Left ventricle myocardium inferior (tissue), 1 donor: ENCODE data around the gene GOSR1. TPM values are rescaled to one million over a fixed set of nuclear protein-coding genes. Genes with fewer than 3 reads are reported as not detected.

ENCODE experiments used
- DNase-seq: peaks from one replicate; pipeline ENCODE4 v3.0.0-alpha.2; 2020
- H3K27ac ChIP-seq: fragments of 200-600 bp; replicated peaks from 2 replicates; pipeline ENCODE4 v1.8.0; 2021
- H3K27me3 ChIP-seq: fragments of 200-600 bp; 2 replicates; pipeline ENCODE4 v1.8.0; 2021; ENCODE audit warnings: low read depth
- H3K36me3 ChIP-seq: fragments of 200-600 bp; 2 replicates; pipeline ENCODE4 v1.8.0; 2021
- H3K4me1 ChIP-seq: fragments of 200-600 bp; 2 replicates; pipeline ENCODE4 v1.8.0; 2021
- H3K4me3 ChIP-seq: fragments of 200-600 bp; 2 replicates; pipeline ENCODE4 v1.8.0; 2021; ENCODE audit warnings: mild to moderate bottlenecking, moderate library complexity
- H3K9me3 ChIP-seq: fragments of 200-600 bp; replicated peaks from 2 replicates; pipeline ENCODE4 v1.8.0; 2021
- CTCF ChIP-seq: fragments of 200-600 bp; IDR thresholded peaks from 2 replicates; pipeline ENCODE4 v1.8.0; 2021; ENCODE audit warnings: antibody characterized with exemption, mild to moderate bottlenecking, borderline replicate concordance
- intact Hi-C: fragments of 100-400 bp; cut with micrococcal nuclease; formaldehyde crosslinking; loops from one replicate; pipeline ENCODE4 v1.11.0; 2022
- total RNA-seq: library from RNA; stranded (reverse); fragmentation: NEBNext Ultra II Directional; extraction: Animal tissue kit (Norgen Biotek cat#: 25700); gene quantifications from one replicate; pipeline ENCODE4 v1.2.1, GENCODE V29; 2021
- donor health status: DM: no; HTN: yes; CAD: no; lungs with severe emphysema.

The GOSR1 gene
- total RNA-seq, 1 donor from 2014 or later = 28.2 TPM

- no peak overlapping the region for H3K4me3 ChIP-seq
- H3K27me3 ChIP-seq = no peaks in the 10 kb centered on the region
- no peak for TF ChIP-seq CTCF
- DNase-seq = no peak
- intact Hi-C loops = no loop called here
- peaks cover 79% of the 10 kb centered on the region for H3K36me3 ChIP-seq
- peaks cover 8% of the 10 kb centered on the region for H3K4me1 ChIP-seq
- no peaks in the 10 kb centered on the region for H3K9me3 ChIP-seq
- no peak overlapping the region for H3K27ac ChIP-seq
Measured at GRCh38 chr17:30503558-30503957, 26.4 kb downstream of the GOSR1 start.

DNA sequence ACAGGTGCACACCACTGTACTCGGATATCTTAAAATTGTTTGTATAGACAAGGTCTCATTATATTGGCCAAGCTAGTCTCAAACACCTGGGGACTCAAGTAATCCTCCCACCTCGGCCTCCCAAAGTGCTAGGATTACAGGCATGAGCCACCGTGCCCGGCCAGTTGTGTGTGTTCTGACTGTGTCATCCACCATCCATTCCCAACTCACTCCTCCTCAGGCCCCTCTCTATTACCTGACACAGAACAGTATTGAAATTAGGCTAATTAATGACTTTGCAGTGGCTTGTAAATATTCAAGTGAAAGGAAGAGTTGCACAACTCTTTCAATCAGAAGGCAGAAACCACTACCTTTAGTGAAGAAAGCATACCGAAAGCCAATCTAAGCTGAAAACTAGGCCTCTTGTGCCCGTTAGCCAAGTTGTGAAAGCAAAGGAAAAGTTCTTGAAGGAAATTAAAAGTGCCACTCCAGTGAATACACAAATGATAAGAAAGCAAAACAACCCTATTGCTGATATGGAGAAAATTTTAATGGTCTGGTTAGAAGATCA lies 28.7 kb downstream of the GOSR1 start:
- no peak for TF ChIP-seq CTCF
- Histone ChIP-seq H3K4me3 (no peak overlapping the region), H3K36me3 (peaks cover 57% of the 10 kb centered on the region), H3K27ac (no peak overlapping the region), H3K9me3 (no peaks in the 10 kb centered on the region), H3K4me1 (peaks cover 11% of the 10 kb centered on the region), H3K27me3 (no peaks in the 10 kb centered on the region)
- intact Hi-C loops = no loop called here
- no peak for DNase-seq

DNA sequence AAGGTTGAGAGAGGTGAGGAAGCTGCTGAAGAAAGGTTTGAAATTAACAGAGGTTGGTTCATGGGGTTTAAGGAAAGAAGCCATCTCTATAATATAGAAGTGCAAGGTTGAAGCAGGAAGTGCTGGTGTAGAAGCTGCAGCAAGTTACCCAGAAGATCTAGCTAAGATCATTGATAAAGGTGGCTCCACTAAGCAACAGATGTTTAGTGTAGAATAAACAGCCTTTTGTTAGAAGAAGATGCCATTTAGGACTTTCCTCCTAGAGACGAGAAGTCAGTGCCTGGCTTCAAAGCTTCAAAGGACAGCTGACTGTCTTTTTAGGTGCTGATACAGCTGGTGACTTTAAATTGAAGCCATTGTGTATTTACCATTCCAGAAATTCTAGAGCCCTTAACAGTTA lies 29.3 kb downstream of the GOSR1 start:
- no peak for DNase-seq
- Histone ChIP-seq H3K4me1 (peaks cover 11% of the 10 kb centered on the region), H3K9me3 (no peaks in the 10 kb centered on the region), H3K36me3 (peaks cover 54% of the 10 kb centered on the region), H3K27ac (no peak overlapping the region), H3K4me3 (no peak overlapping the region), H3K27me3 (no peaks in the 10 kb centered on the region)
- intact Hi-C loops = no loop called here
- TF ChIP-seq CTCF = no peak

GRCh38 chr17:30513346-30513745 lies 36.1 kb downstream of the GOSR1 start:
- no peak for TF ChIP-seq CTCF
- no peak overlapping the region for H3K27ac ChIP-seq
- no peak for DNase-seq
- peaks cover 48% of the 10 kb centered on the region for H3K36me3 ChIP-seq
- no peak overlapping the region for H3K4me3 ChIP-seq
- no peaks in the 10 kb centered on the region for H3K9me3 ChIP-seq
- H3K27me3 ChIP-seq = no peaks in the 10 kb centered on the region
- intact Hi-C loops = no loop called here
- H3K4me1 ChIP-seq = peaks cover 13% of the 10 kb centered on the region

- peaks cover 57% of the 10 kb centered on the region for H3K36me3 ChIP-seq
- intact Hi-C loops = no loop called here
- no peaks in the 10 kb centered on the region for H3K27me3 ChIP-seq
- no peak overlapping the region for H3K4me3 ChIP-seq
- no peaks in the 10 kb centered on the region for H3K9me3 ChIP-seq
- peaks cover 23% of the 10 kb centered on the region for H3K4me1 ChIP-seq
- TF ChIP-seq CTCF = no peak
- no peak for DNase-seq
- no peak overlapping the region for H3K27ac ChIP-seq
Measured at GRCh38 chr17:30514895-30515596, 37.8 kb downstream of the GOSR1 start.
